HEK293 (cell line): ENCODE data around the gene AMPD2.

ENCODE experiments used
- BCL11A ChIP-seq: fragments of 450-650 bp; formaldehyde crosslinking; IDR thresholded peaks from 2 replicates; pipeline ENCODE4 v1.5.1; 2016; ENCODE audit warnings: low read depth, missing biosample characterization, missing genetic modification characterization
- CTCF ChIP-seq: fragments of 450-650 bp; formaldehyde crosslinking; IDR thresholded peaks from 2 replicates; pipeline ENCODE4 v1.5.1; 2016; ENCODE audit warnings: missing biosample characterization, missing genetic modification characterization
- GFI1B ChIP-seq: fragments of 450-650 bp; formaldehyde crosslinking; IDR thresholded peaks from 2 replicates; pipeline ENCODE4 v1.5.1; 2016; ENCODE audit warnings: missing biosample characterization, missing genetic modification characterization
- GLIS2 ChIP-seq: fragments of 450-650 bp; formaldehyde crosslinking; IDR thresholded peaks from 2 replicates; pipeline ENCODE4 v1.5.1; 2016; ENCODE audit warnings: missing biosample characterization, missing genetic modification characterization
- HOXD13 ChIP-seq: sonication (generic); formaldehyde crosslinking; IDR thresholded peaks from 2 replicates; pipeline ENCODE4 v1.8.0; 2022; ENCODE audit warnings: missing genetic modification reagents, borderline replicate concordance
- MYNN ChIP-seq: fragments of 450-650 bp; formaldehyde crosslinking; IDR thresholded peaks from 2 replicates; pipeline ENCODE4 v1.5.1; 2016; ENCODE audit warnings: missing biosample characterization, missing genetic modification characterization, borderline replicate concordance
- OSR2 ChIP-seq: fragments of 450-650 bp; formaldehyde crosslinking; IDR thresholded peaks from 2 replicates; pipeline ENCODE4 v1.5.1; 2016; ENCODE audit warnings: missing biosample characterization, missing genetic modification characterization
- SP2 ChIP-seq: fragments of 450-650 bp; formaldehyde crosslinking; IDR thresholded peaks from 2 replicates; pipeline ENCODE4 v1.5.1; 2016; ENCODE audit warnings: missing biosample characterization, missing genetic modification characterization
- ZBTB20 ChIP-seq: fragments of 450-650 bp; formaldehyde crosslinking; IDR thresholded peaks from 2 replicates; pipeline ENCODE4 v1.5.1; 2016; ENCODE audit warnings: missing biosample characterization, missing genetic modification characterization
- ZBTB26 ChIP-seq: fragments of 450-650 bp; formaldehyde crosslinking; optimal IDR thresholded peaks from 2 replicates; pipeline ENCODE3; 2016; ENCODE audit warnings: missing biosample characterization, mild to moderate bottlenecking, missing genetic modification characterization
- ZFHX2 ChIP-seq: fragments of 450-650 bp; formaldehyde crosslinking; conservative IDR thresholded peaks from 2 replicates; pipeline ENCODE4 v1.5.1; 2016; ENCODE audit warnings: missing biosample characterization, missing genetic modification characterization
- ZFP69B ChIP-seq: fragments of 450-650 bp; formaldehyde crosslinking; IDR thresholded peaks from 2 replicates; pipeline ENCODE4 v1.5.1; 2016; ENCODE audit warnings: missing biosample characterization, missing genetic modification characterization
- ZIC2 ChIP-seq: fragments of 450-650 bp; formaldehyde crosslinking; IDR thresholded peaks from 2 replicates; pipeline ENCODE4 v1.5.1; 2016; ENCODE audit warnings: missing biosample characterization, missing genetic modification characterization
- ZNF2 ChIP-seq: fragments of 450-650 bp; formaldehyde crosslinking; IDR thresholded peaks from 2 replicates; pipeline ENCODE4 v1.5.1; 2016; ENCODE audit warnings: missing biosample characterization, missing genetic modification characterization
- ZNF335 ChIP-seq: fragments of 450-650 bp; formaldehyde crosslinking; conservative IDR thresholded peaks from 2 replicates; pipeline ENCODE4 v1.5.1; 2016; ENCODE audit warnings: missing biosample characterization, missing genetic modification characterization
- ZNF354C ChIP-seq: fragments of 450-650 bp; formaldehyde crosslinking; IDR thresholded peaks from 2 replicates; pipeline ENCODE4 v1.5.1; 2016; ENCODE audit warnings: missing biosample characterization, missing genetic modification characterization, low read depth, borderline replicate concordance
- ZNF391 ChIP-seq: fragments of 450-650 bp; formaldehyde crosslinking; IDR thresholded peaks from 2 replicates; pipeline ENCODE4 v1.5.1; 2016; ENCODE audit warnings: low read depth, missing biosample characterization, missing genetic modification characterization, borderline replicate concordance
- ZNF416 ChIP-seq: fragments of 450-650 bp; formaldehyde crosslinking; IDR thresholded peaks from 2 replicates; pipeline ENCODE4 v1.5.1; 2016; ENCODE audit warnings: missing biosample characterization, missing genetic modification characterization
- ZNF48 ChIP-seq: fragments of 450-650 bp; formaldehyde crosslinking; IDR thresholded peaks from 2 replicates; pipeline ENCODE4 v1.5.1; 2016; ENCODE audit warnings: missing biosample characterization, missing genetic modification characterization
- ZNF510 ChIP-seq: fragments of 450-650 bp; formaldehyde crosslinking; IDR thresholded peaks from 2 replicates; pipeline ENCODE4 v1.5.1; 2018; ENCODE audit warnings: mild to moderate bottlenecking, missing genetic modification characterization, missing biosample characterization; ENCODE audit not compliant: insufficient replicate concordance
- ZNF521 ChIP-seq: fragments of 450-650 bp; formaldehyde crosslinking; IDR thresholded peaks from 2 replicates; pipeline ENCODE4 v1.5.1; 2017; ENCODE audit warnings: missing biosample characterization, mild to moderate bottlenecking, missing genetic modification characterization
- ZNF529 ChIP-seq: fragments of 450-650 bp; formaldehyde crosslinking; IDR thresholded peaks from 2 replicates; pipeline ENCODE4 v1.5.1; 2017; ENCODE audit warnings: missing genetic modification characterization, missing biosample characterization; ENCODE audit not compliant: insufficient replicate concordance
- ZNF549 ChIP-seq: fragments of 450-650 bp; IDR thresholded peaks from 2 replicates; pipeline ENCODE4 v1.5.1; 2018; ENCODE audit warnings: missing biosample characterization, missing genetic modification characterization, mild to moderate bottlenecking, inconsistent platforms, moderate library complexity
- ZNF571 ChIP-seq: fragments of 450-650 bp; formaldehyde crosslinking; IDR thresholded peaks from 2 replicates; pipeline ENCODE4 v1.5.0; 2017; ENCODE audit warnings: missing biosample characterization, missing genetic modification characterization
- ZNF596 ChIP-seq: fragments of 450-650 bp; IDR thresholded peaks from 2 replicates; pipeline ENCODE4 v1.5.0; 2018; ENCODE audit warnings: missing biosample characterization, mild to moderate bottlenecking, missing genetic modification characterization, moderate library complexity
- ZNF626 ChIP-seq: fragments of 450-650 bp; sonication (Bioruptor Pico); formaldehyde crosslinking; IDR thresholded peaks from 2 replicates; pipeline ENCODE4 v1.5.1; 2018; ENCODE audit warnings: missing biosample characterization, missing genetic modification characterization, inconsistent platforms
- ZNF654 ChIP-seq: fragments of 450-650 bp; formaldehyde crosslinking; IDR thresholded peaks from 2 replicates; pipeline ENCODE4 v1.5.1; 2016; ENCODE audit warnings: low read depth, missing biosample characterization, missing genetic modification characterization
- ZNF660 ChIP-seq: fragments of 450-650 bp; IDR thresholded peaks from 2 replicates; pipeline ENCODE4 v1.5.1; 2018; ENCODE audit warnings: missing biosample characterization, mild to moderate bottlenecking, missing genetic modification characterization
- ZNF768 ChIP-seq: fragments of 450-650 bp; formaldehyde crosslinking; IDR thresholded peaks from 2 replicates; pipeline ENCODE4 v1.5.1; 2018; ENCODE audit warnings: missing biosample characterization, mild to moderate bottlenecking, missing genetic modification characterization
- ZNF791 ChIP-seq: fragments of 450-650 bp; formaldehyde crosslinking; IDR thresholded peaks from 2 replicates; pipeline ENCODE4 v1.5.1; 2016; ENCODE audit warnings: missing biosample characterization, missing genetic modification characterization
- TF ChIP-seq, protein P1 (sequence below): fragments of 450-650 bp; formaldehyde crosslinking; IDR thresholded peaks from 2 replicates; pipeline ENCODE4 v1.5.1; 2016; ENCODE audit warnings: missing biosample characterization, missing genetic modification characterization
- TF ChIP-seq, protein P2 (sequence below): fragments of 450-650 bp; formaldehyde crosslinking; IDR thresholded peaks from 2 replicates; pipeline ENCODE4 v1.5.1; 2016; ENCODE audit warnings: missing biosample characterization, missing genetic modification characterization
- TF ChIP-seq, protein P3 (sequence below): fragments of 450-650 bp; formaldehyde crosslinking; IDR thresholded peaks from 2 replicates; pipeline ENCODE4 v1.5.1; 2016; ENCODE audit warnings: missing biosample characterization, missing genetic modification characterization

Gene AMPD2

GRCh38 chr1:109620841-109621286, 1.2 kb downstream of the AMPD2 start (continued):
- TF ChIP-seq MYNN (tag by site-specific recombination) (no peak), ZNF48 (tag by site-specific recombination) (no peak), ZNF354C (no peak), ZNF549 (tag by site-specific recombination) (no peak), ZNF2 (tag by site-specific recombination) (no peak), ZNF529 (tag by site-specific recombination) (no peak), ZNF596 (no peak), ZNF335 (no peak), HOXD13 (CRISPR knock-in tag) (no peak), ZNF521 (tag by site-specific recombination) (no peak), ZIC2 (tag by site-specific recombination) (peak; percentile 45), CTCF (tag by site-specific recombination) (no peak), SP2 (peak; percentile 88), ZNF660 (tag by site-specific recombination) (no peak), ZNF510 (no peak), ZNF571 (tag by site-specific recombination) (no peak), ZNF654 (no peak), GFI1B (tag by site-specific recombination) (no peak), BCL11A (tag by site-specific recombination) (no peak), ZBTB20 (no peak; the same call in 1 of the 2 replicates), ZNF416 (tag by site-specific recombination) (no peak), ZBTB26 (tag by site-specific recombination) (no peak), ZNF791 (tag by site-specific recombination) (no peak), ZNF626 (tag by site-specific recombination) (no peak), OSR2 (tag by site-specific recombination) (no peak), ZFP69B (tag by site-specific recombination) (no peak), ZNF768 (tag by site-specific recombination) (no peak), GLIS2 (tag by site-specific recombination) (peak; percentile 67), ZFHX2 (tag by site-specific recombination) (no peak), ZNF391 (tag by site-specific recombination) (no peak)
- TF ChIP-seq, protein P1, sequence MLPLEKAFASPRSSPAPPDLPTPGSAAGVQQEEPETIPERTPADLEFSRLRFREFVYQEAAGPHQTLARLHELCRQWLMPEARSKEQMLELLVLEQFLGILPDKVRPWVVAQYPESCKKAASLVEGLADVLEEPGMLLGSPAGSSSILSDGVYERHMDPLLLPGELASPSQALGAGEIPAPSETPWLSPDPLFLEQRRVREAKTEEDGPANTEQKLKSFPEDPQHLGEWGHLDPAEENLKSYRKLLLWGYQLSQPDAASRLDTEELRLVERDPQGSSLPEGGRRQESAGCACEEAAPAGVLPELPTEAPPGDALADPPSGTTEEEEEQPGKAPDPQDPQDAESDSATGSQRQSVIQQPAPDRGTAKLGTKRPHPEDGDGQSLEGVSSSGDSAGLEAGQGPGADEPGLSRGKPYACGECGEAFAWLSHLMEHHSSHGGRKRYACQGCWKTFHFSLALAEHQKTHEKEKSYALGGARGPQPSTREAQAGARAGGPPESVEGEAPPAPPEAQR (tag by site-specific recombination), result no peak
- TF ChIP-seq, protein P2, sequence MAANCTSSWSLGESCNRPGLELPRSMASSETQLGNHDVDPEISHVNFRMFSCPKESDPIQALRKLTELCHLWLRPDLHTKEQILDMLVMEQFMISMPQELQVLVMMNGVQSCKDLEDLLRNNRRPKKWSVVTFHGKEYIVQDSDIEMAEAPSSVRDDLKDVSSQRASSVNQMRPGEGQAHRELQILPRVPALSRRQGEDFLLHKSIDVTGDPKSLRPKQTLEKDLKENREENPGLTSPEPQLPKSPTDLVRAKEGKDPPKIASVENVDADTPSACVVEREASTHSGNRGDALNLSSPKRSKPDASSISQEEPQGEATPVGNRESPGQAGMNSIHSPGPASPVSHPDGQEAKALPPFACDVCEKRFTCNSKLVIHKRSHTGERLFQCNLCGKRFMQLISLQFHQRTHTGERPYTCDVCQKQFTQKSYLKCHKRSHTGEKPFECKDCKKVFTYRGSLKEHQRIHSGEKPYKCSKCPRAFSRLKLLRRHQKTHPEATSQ (tag by site-specific recombination), result no peak
- TF ChIP-seq, protein P3, sequence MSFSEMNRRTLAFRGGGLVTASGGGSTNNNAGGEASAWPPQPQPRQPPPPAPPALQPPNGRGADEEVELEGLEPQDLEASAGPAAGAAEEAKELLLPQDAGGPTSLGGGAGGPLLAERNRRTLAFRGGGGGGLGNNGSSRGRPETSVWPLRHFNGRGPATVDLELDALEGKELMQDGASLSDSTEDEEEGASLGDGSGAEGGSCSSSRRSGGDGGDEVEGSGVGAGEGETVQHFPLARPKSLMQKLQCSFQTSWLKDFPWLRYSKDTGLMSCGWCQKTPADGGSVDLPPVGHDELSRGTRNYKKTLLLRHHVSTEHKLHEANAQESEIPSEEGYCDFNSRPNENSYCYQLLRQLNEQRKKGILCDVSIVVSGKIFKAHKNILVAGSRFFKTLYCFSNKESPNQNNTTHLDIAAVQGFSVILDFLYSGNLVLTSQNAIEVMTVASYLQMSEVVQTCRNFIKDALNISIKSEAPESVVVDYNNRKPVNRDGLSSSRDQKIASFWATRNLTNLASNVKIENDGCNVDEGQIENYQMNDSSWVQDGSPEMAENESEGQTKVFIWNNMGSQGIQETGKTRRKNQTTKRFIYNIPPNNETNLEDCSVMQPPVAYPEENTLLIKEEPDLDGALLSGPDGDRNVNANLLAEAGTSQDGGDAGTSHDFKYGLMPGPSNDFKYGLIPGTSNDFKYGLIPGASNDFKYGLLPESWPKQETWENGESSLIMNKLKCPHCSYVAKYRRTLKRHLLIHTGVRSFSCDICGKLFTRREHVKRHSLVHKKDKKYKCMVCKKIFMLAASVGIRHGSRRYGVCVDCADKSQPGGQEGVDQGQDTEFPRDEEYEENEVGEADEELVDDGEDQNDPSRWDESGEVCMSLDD (tag by site-specific recombination), result no peak
